IMR-90 (cell line): ENCODE data around the gene C5AR1. TPM values are rescaled to one million over a fixed set of nuclear protein-coding genes. Genes with fewer than 3 reads are reported as not detected.

Experiments used
- ATAC-seq: fragments of 200-7000 bp; cut with Tn5 transposase; 2 replicates; pipeline ENCODE4 v1.9.1; 2020; ENCODE audit warnings: low read depth, mild to moderate bottlenecking, moderate library complexity
- BruUV-seq: library from RNA; stranded (reverse); fragments of 400-500 nt; replicated peaks from 2 replicates; lab custom pipeline; 2021; lab: Mats Ljungman, UMichigan
- CTCF ChIA-PET: fragments of 300-600 bp; formaldehyde crosslinking; extraction: SDS; loops from one replicate; lab custom pipeline; 2021; ENCODE audit warnings: antibody characterized with exemption; lab: Yijun Ruan, JAX
- POLR2A ChIA-PET: fragments of 300-600 bp; sonication (Branson Sonifier 250); formaldehyde crosslinking; loops from one replicate; lab custom pipeline; 2022; ENCODE audit warnings: antibody characterized with exemption; ENCODE audit not compliant: unreplicated experiment; lab: Charles Lee
- DNase-seq: peaks from one replicate; pipeline ENCODE4 v3.0.0; 2013
- H2AFZ ChIP-seq: replicated peaks from 2 replicates; pipeline ENCODE3; 2013; ENCODE audit warnings: low read length, mild to moderate bottlenecking; ENCODE audit not compliant: poor library complexity
- H2AK5ac ChIP-seq: 2 replicates; pipeline ENCODE4 v1.6.1; 2013; ENCODE audit warnings: low read depth, low read length, inconsistent platforms
- H2AK9ac ChIP-seq: replicated peaks from 2 replicates; pipeline ENCODE3; 2013; ENCODE audit warnings: mild to moderate bottlenecking, low read depth, low read length, moderate library complexity; ENCODE audit not compliant: poor library complexity
- H2BK120ac ChIP-seq: 2 replicates; pipeline ENCODE4 v1.6.1; 2013; ENCODE audit warnings: low read depth, low read length, inconsistent platforms
- H2BK15ac ChIP-seq: 3 replicates; pipeline ENCODE4 v1.6.1; 2013; ENCODE audit warnings: low read depth, low read length, inconsistent platforms
- H2BK20ac ChIP-seq: 2 replicates; pipeline ENCODE4 v1.6.1; 2013; ENCODE audit warnings: low read depth, mild to moderate bottlenecking, inconsistent platforms, low read length, moderate library complexity
- H2BK5ac ChIP-seq: 2 replicates; pipeline ENCODE4 v1.6.1; 2013; ENCODE audit warnings: mild to moderate bottlenecking, low read depth, low read length, inconsistent platforms; ENCODE audit not compliant: poor library complexity, severe bottlenecking
- H3K14ac ChIP-seq: replicated peaks from 2 replicates; pipeline ENCODE4 v1.6.1; 2013; ENCODE audit warnings: low read depth, low read length, inconsistent platforms
- H3K18ac ChIP-seq: 2 replicates; pipeline ENCODE4 v1.6.1; 2013; ENCODE audit warnings: low read depth, low read length, control low read depth
- H3K23ac ChIP-seq: 2 replicates; pipeline ENCODE4 v1.6.1; 2013; ENCODE audit warnings: low read depth, low read length, inconsistent platforms
- H3K27ac ChIP-seq: 2 replicates; pipeline ENCODE4 v1.5.1; 2013; ENCODE audit warnings: mild to moderate bottlenecking, control low read depth, low read length; ENCODE audit not compliant: insufficient read depth
- H3K27me3 ChIP-seq: 2 replicates; pipeline ENCODE4 v1.6.1; 2013; ENCODE audit warnings: low read length; ENCODE audit not compliant: control insufficient read depth, insufficient read depth
- H3K36me3 ChIP-seq: 2 replicates; pipeline ENCODE4 v1.6.1; 2013; ENCODE audit warnings: low read length, mixed read lengths; ENCODE audit not compliant: control insufficient read depth, insufficient read depth
- H3K4ac ChIP-seq: 2 replicates; pipeline ENCODE4 v1.6.1; 2013; ENCODE audit warnings: low read depth, low read length, inconsistent platforms
- H3K4me1 ChIP-seq: 2 replicates; pipeline ENCODE4 v1.6.1; 2013; ENCODE audit warnings: low read length, mixed read lengths; ENCODE audit not compliant: control insufficient read depth, insufficient read depth
- H3K4me2 ChIP-seq: 2 replicates; pipeline ENCODE4 v1.6.1; 2013; ENCODE audit warnings: low read depth, mild to moderate bottlenecking, control low read depth, low read length, moderate library complexity
- H3K4me3 ChIP-seq: 2 replicates; pipeline ENCODE4 v1.5.1; 2013; ENCODE audit warnings: low read depth, mild to moderate bottlenecking, control low read depth, low read length, moderate library complexity; ENCODE audit not compliant: insufficient read depth
- H3K56ac ChIP-seq: 2 replicates; pipeline ENCODE4 v1.6.1; 2013; ENCODE audit warnings: low read length, inconsistent platforms; ENCODE audit not compliant: insufficient read depth; ENCODE audit errors: extremely low read depth
- H3K79me1 ChIP-seq, 2 experiments: 2 replicates each; pipeline ENCODE4 v1.6.1; 2013; ENCODE audit warnings: low read length in 2 of 2, inconsistent platforms in 1 of 2, low read depth in 1 of 2
- H3K9ac ChIP-seq: 2 replicates; pipeline ENCODE4 v1.6.1; 2013; ENCODE audit warnings: low read depth, low read length, control low read depth
- H3K9me1 ChIP-seq: 2 replicates; pipeline ENCODE4 v1.6.1; 2013; ENCODE audit warnings: low read length, inconsistent platforms; ENCODE audit not compliant: insufficient read depth
- H3K9me3 ChIP-seq: 2 replicates; pipeline ENCODE4 v1.6.1; 2013; ENCODE audit warnings: low read length; ENCODE audit not compliant: control insufficient read depth, insufficient read depth
- H4K20me1 ChIP-seq: 2 replicates; pipeline ENCODE4 v1.6.1; 2013; ENCODE audit warnings: low read length, inconsistent platforms; ENCODE audit not compliant: insufficient read depth
- H4K5ac ChIP-seq: 2 replicates; pipeline ENCODE4 v1.6.1; 2013; ENCODE audit warnings: mild to moderate bottlenecking, low read depth, low read length, control low read depth
- H4K8ac ChIP-seq, 2 experiments: 2 replicates each; pipeline ENCODE4 v1.6.1; 2013; ENCODE audit warnings: low read depth in 2 of 2, low read length in 2 of 2, control low read depth in 1 of 2, inconsistent platforms in 1 of 2
- H4K91ac ChIP-seq: 2 replicates; pipeline ENCODE4 v1.6.1; 2013; ENCODE audit warnings: low read depth, low read length, inconsistent platforms; ENCODE audit not compliant: insufficient read depth
- BHLHE40 ChIP-seq: fragments of 150-350 bp; IDR thresholded peaks from 2 replicates; pipeline ENCODE4 v1.6.1; 2016; ENCODE audit warnings: mild to moderate bottlenecking, low read depth, low read length
- CHD1 ChIP-seq: IDR thresholded peaks from 2 replicates; pipeline ENCODE4 v1.6.1; 2012; ENCODE audit warnings: low read depth, low read length, improper control_type of control experiment
- FOS ChIP-seq: fragments of 150-350 bp; IDR thresholded peaks from 2 replicates; pipeline ENCODE4 v1.6.1; 2016; ENCODE audit warnings: low read depth, low read length
- MAFK ChIP-seq: IDR thresholded peaks from 2 replicates; pipeline ENCODE4 v1.6.1; 2012; ENCODE audit warnings: low read depth, low read length, improper control_type of control experiment
- MAZ ChIP-seq: IDR thresholded peaks from 2 replicates; pipeline ENCODE4 v1.6.1; 2012; ENCODE audit warnings: low read depth, mild to moderate bottlenecking, low read length, improper control_type of control experiment, moderate library complexity, borderline replicate concordance
- MXI1 ChIP-seq: IDR thresholded peaks from 2 replicates; pipeline ENCODE4 v1.6.1; 2012; ENCODE audit warnings: low read depth, mild to moderate bottlenecking, low read length, moderate library complexity, borderline replicate concordance
- NFE2L2 ChIP-seq: fragments of 150-350 bp; IDR thresholded peaks from 2 replicates; pipeline ENCODE4 v1.6.1; 2016; ENCODE audit warnings: low read depth, mild to moderate bottlenecking, low read length
- POLR2A ChIP-seq: IDR thresholded peaks from 2 replicates; pipeline ENCODE4 v1.6.1; 2012; ENCODE audit warnings: mild to moderate bottlenecking, low read depth, low read length
- RAD21 ChIP-seq: IDR thresholded peaks from 2 replicates; pipeline ENCODE4 v1.6.1; 2012; ENCODE audit warnings: low read length, improper control_type of control experiment
- RCOR1 ChIP-seq: IDR thresholded peaks from 2 replicates; pipeline ENCODE4 v1.6.1; 2012; ENCODE audit warnings: mild to moderate bottlenecking, low read length, improper control_type of control experiment; ENCODE audit not compliant: insufficient replicate concordance
- RFX5 ChIP-seq: IDR thresholded peaks from 2 replicates; pipeline ENCODE4 v1.8.0; 2012; ENCODE audit warnings: low read depth, mild to moderate bottlenecking, low read length, moderate library complexity
- SMC3 ChIP-seq: fragments of 150-350 bp; IDR thresholded peaks from 2 replicates; pipeline ENCODE4 v1.6.1; 2016; ENCODE audit warnings: low read depth, mild to moderate bottlenecking, antibody characterized with exemption, low read length, moderate library complexity
- WGBS, 2 experiments: methylation state at CpG; one replicate each; pipeline versions ENCODE4 v1.1.5 to v1.1.7; 2013; ENCODE audit warnings: missing lambda C conversion rate in 2 of 2; ENCODE audit not compliant: insufficient read length in 1 of 2; ENCODE audit errors: extremely low coverage in 2 of 2; 5-methylcytosine and 5-hydroxymethylcytosine counted together
- dilution Hi-C: fragments of 300-500 bp; cut with HindIII; formaldehyde crosslinking; loops from one replicate; pipeline ENCODE4 v1.14.3; 2018; ENCODE audit warnings: low sequenced_read_pairs; ENCODE audit not compliant: unreplicated experiment
- in situ Hi-C: fragments of 300-500 bp; cut with MboI; formaldehyde crosslinking; loops from 3 replicates; pipeline ENCODE4 v1.14.3; 2019; ENCODE audit warnings: low sequenced_read_pairs, inconsistent platforms, mixed read lengths
- intact Hi-C: fragments of 100-400 bp; cut with micrococcal nuclease; formaldehyde crosslinking; loops from 2 replicates; pipeline ENCODE4 v1.10.0; 2022
- polyA plus RNA-seq, 3 experiments: library from polyadenylated mRNA; depleted of rRNA; stranded (reverse); fragments of >200 nt; gene quantifications; 2 replicates each; pipeline ENCODE4 v1.2.3, GENCODE V29; 2012; ENCODE audit warnings: low replicate concordance in 1 of 3
- total RNA-seq: library from RNA; depleted of rRNA; stranded (reverse); fragments of >200 nt; gene quantifications from 2 replicates; pipeline ENCODE4 v1.2.3, GENCODE V29; 2012
- TF ChIP-seq, protein P1 (sequence below): conservative IDR thresholded peaks from 2 replicates; pipeline ENCODE4 v1.5.1; 2012; ENCODE audit warnings: mild to moderate bottlenecking, low read depth, low read length, improper control_type of control experiment
- TF ChIP-seq, protein P2 (sequence below): fragments of 150-350 bp; IDR thresholded peaks from 2 replicates; pipeline ENCODE4 v1.6.1; 2016; ENCODE audit warnings: low read depth, mild to moderate bottlenecking, low read length, moderate library complexity, borderline replicate concordance

Gene C5AR1
- total and polyA plus RNA-seq, 2 of the 4 experiments (the other 2 are of a cell fraction) = under 0.01 to 1.0 TPM

DNA sequence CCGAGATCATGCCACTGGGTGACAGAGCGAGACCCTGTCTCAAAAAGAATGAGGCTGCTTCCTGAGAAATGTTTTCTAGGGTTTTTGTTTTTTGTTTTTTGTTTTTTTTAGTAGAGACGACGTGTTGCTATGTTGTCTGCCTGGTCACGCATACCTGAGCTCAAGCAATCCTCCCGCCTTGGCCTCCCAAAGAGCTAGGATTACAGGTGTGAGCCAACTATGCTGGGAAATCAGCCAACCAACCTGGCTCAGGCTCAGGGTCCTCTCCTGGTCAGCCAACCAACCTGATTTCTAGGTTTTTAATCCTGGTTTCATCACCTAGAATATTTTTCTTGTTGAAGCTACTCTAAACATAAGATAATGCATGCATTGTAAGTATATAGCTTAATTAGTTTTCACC is 47.2 kb downstream of the C5AR1 start:
- CTCF ChIA-PET = interaction anchor here (1.3 kb wide), 1 partner anchor 8 kb away, joined by 6 read pairs; the partner anchor contains the start of gene DHX34
- TF ChIP-seq BHLHE40 (no peak), RFX5 (no peak), FOS (no peak), SMC3 (no peak), RCOR1 (no peak), MXI1 (no peak), CHD1 (no peak), NFE2L2 (no peak), RAD21 (no peak), MAZ (no peak), MAFK (no peak), POLR2A (no peak)
- TF ChIP-seq, protein P1, sequence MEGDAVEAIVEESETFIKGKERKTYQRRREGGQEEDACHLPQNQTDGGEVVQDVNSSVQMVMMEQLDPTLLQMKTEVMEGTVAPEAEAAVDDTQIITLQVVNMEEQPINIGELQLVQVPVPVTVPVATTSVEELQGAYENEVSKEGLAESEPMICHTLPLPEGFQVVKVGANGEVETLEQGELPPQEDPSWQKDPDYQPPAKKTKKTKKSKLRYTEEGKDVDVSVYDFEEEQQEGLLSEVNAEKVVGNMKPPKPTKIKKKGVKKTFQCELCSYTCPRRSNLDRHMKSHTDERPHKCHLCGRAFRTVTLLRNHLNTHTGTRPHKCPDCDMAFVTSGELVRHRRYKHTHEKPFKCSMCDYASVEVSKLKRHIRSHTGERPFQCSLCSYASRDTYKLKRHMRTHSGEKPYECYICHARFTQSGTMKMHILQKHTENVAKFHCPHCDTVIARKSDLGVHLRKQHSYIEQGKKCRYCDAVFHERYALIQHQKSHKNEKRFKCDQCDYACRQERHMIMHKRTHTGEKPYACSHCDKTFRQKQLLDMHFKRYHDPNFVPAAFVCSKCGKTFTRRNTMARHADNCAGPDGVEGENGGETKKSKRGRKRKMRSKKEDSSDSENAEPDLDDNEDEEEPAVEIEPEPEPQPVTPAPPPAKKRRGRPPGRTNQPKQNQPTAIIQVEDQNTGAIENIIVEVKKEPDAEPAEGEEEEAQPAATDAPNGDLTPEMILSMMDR = no peak
- TF ChIP-seq, protein P2, sequence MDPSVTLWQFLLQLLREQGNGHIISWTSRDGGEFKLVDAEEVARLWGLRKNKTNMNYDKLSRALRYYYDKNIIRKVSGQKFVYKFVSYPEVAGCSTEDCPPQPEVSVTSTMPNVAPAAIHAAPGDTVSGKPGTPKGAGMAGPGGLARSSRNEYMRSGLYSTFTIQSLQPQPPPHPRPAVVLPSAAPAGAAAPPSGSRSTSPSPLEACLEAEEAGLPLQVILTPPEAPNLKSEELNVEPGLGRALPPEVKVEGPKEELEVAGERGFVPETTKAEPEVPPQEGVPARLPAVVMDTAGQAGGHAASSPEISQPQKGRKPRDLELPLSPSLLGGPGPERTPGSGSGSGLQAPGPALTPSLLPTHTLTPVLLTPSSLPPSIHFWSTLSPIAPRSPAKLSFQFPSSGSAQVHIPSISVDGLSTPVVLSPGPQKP = no peak
- H3K56ac ChIP-seq = no peak overlapping the region
- no peak overlapping the region for H2BK5ac ChIP-seq
- H3K4ac ChIP-seq = no peak overlapping the region
- in situ Hi-C loops = no loop called here
- H3K9me1 ChIP-seq = no peaks in the 10 kb centered on the region; the same call in 1 of the 2 replicates
- no peak overlapping the region for H4K5ac ChIP-seq
- H4K91ac ChIP-seq = no peak overlapping the region
- no peak overlapping the region for H2AK5ac ChIP-seq
- WGBS, 2 experiments = 82% methylated on average over 4 of the region's 6 CpGs; no CpG with 5 or more reads in 1 of the 2 experiments
- ATAC-seq (no peak), DNase-seq (no peak)
- H3K14ac ChIP-seq = no peak overlapping the region
- no peak overlapping the region for H2BK120ac ChIP-seq
- H3K4me2 ChIP-seq = no peak overlapping the region
- no peaks in the 10 kb centered on the region for H3K4me1 ChIP-seq
- H3K79me1 ChIP-seq = peaks cover 30 to 48% of the 10 kb centered on the region in 2 experiments; a peak in 3 of 4 replicates
- H2AFZ ChIP-seq = no peak overlapping the region
- no peak overlapping the region for H3K9ac ChIP-seq
- no peak overlapping the region for H3K4me3 ChIP-seq
- POLR2A ChIA-PET = no interaction called here
- no peaks in the 10 kb centered on the region; the same call in 1 of the 2 replicates for H4K20me1 ChIP-seq
- no peak overlapping the region for H2BK20ac ChIP-seq
- H3K9me3 ChIP-seq = no peaks in the 10 kb centered on the region
- H3K18ac ChIP-seq = no peak overlapping the region
- no peak overlapping the region for H4K8ac ChIP-seq
- no peak overlapping the region for H3K27ac ChIP-seq
- intact Hi-C loops = no loop called here
- H3K36me3 ChIP-seq = peaks cover 69% of the 10 kb centered on the region
- no peak overlapping the region for H2BK15ac ChIP-seq
- dilution Hi-C loops = no loop called here
- no peak overlapping the region for H3K23ac ChIP-seq
- H3K27me3 ChIP-seq = no peaks in the 10 kb centered on the region
- no peak overlapping the region for H2AK9ac ChIP-seq
- no TSS peak for BruUV-seq
